Psoas muscle (tissue), 8 donors: ENCODE measurements around the gene HORMAD2. TPM values are rescaled to one million over a fixed set of nuclear protein-coding genes. Genes with fewer than 3 reads are reported as not detected.
"Not testable (repeated sequence)": the region's sequence is repeated elsewhere in the genome, so short reads cannot be mapped to it uniquely, and the experiment has no call there.

Experiments used
- ATAC-seq, 4 donors: fragments of 200-7000 bp; cut with Tn5 transposase; one replicate each; pipeline ENCODE4 v1.9.1; 2020; ENCODE audit warnings: moderate library complexity in 3 of 4, mild to moderate bottlenecking in 2 of 4
- DNase-seq, 2 donors: peaks; one replicate each; pipeline ENCODE4 v3.0.0-alpha.2; 2020
- H3K27ac ChIP-seq: fragments of 200-600 bp; one replicate; pipeline ENCODE4 v1.8.0; 2022
- H3K27me3 ChIP-seq, 3 donors: fragments of 200-600 bp in 1 of 3; one replicate each; pipeline versions ENCODE4 v1.6.1 to v1.8.0; 2013 to 2022; ENCODE audit warnings: low read length in 2 of 3, mild to moderate bottlenecking in 2 of 3, moderate library complexity in 1 of 3; ENCODE audit not compliant: insufficient read depth in 3 of 3
- H3K36me3 ChIP-seq, 2 donors: fragments of 200-600 bp in 1 of 2; one replicate each; pipeline versions ENCODE4 v1.6.1 to v1.8.0; 2013 to 2022; ENCODE audit warnings: low read depth in 1 of 2, mild to moderate bottlenecking in 1 of 2, moderate library complexity in 1 of 2; ENCODE audit not compliant: insufficient read depth in 1 of 2
- H3K4me1 ChIP-seq: fragments of 200-600 bp; one replicate; pipeline ENCODE4 v1.8.0; 2022
- H3K4me3 ChIP-seq: fragments of 200-600 bp; one replicate; pipeline ENCODE4 v1.8.0; 2022; ENCODE audit warnings: mild to moderate bottlenecking
- H3K9me3 ChIP-seq: fragments of 200-600 bp; one replicate; pipeline ENCODE4 v1.8.0; 2022
- CTCF ChIP-seq: fragments of 200-600 bp; IDR thresholded peaks from one replicate; pipeline ENCODE4 v1.8.0; 2022; ENCODE audit warnings: antibody characterized with exemption
- WGBS, 3 donors: extraction: QIAGEN DNeasy Blood & Tissue Kit; methylation state at CpG; one replicate each; pipeline versions ENCODE4 v1.1.6 to v1.1.7; 2013; 5-methylcytosine and 5-hydroxymethylcytosine counted together
- intact Hi-C, 2 donors: fragments of 100-400 bp; cut with DNase I; formaldehyde crosslinking; loops; one replicate each; pipeline versions ENCODE4 v1.11.0 to v1.14.2; 2022
- polyA plus RNA-seq, 3 donors: library from polyadenylated mRNA; stranded (reverse); fragments of 200-250 nt; gene quantifications; one replicate each; pipeline ENCODE4 v1.2.3, GENCODE V29; 2013
- total RNA-seq, 4 donors: library from RNA; stranded (reverse); fragmentation: NEBNext Ultra II Directional in 2 of 4; extraction: Animal tissue kit (Norgen Biotek cat#: 25700) in 2 of 4; gene quantifications; one replicate each; pipeline versions ENCODE4 v1.2.1 to v1.2.4, GENCODE V29; 2021 to 2023
- donor health status: healthy with polysubstance abuse.
- donor health status: DM: no; HTN: no; CAD: no; lungs with moderate emphysema.
- donor health status: Bipolar disorder and iron deficiency.
- donor health status: healthy.
- donor health status: DM: yes; HTN: yes; CAD: no.
- donor health status: DM: no; HTN: no; CAD: no.
- donor health status: DM: no; HTN: no; CAD: no.
- donor health status: DM: yes; HTN: yes; CAD: no.

Gene HORMAD2
- total and polyA plus RNA-seq, 7 donors, result not detected

DNA sequence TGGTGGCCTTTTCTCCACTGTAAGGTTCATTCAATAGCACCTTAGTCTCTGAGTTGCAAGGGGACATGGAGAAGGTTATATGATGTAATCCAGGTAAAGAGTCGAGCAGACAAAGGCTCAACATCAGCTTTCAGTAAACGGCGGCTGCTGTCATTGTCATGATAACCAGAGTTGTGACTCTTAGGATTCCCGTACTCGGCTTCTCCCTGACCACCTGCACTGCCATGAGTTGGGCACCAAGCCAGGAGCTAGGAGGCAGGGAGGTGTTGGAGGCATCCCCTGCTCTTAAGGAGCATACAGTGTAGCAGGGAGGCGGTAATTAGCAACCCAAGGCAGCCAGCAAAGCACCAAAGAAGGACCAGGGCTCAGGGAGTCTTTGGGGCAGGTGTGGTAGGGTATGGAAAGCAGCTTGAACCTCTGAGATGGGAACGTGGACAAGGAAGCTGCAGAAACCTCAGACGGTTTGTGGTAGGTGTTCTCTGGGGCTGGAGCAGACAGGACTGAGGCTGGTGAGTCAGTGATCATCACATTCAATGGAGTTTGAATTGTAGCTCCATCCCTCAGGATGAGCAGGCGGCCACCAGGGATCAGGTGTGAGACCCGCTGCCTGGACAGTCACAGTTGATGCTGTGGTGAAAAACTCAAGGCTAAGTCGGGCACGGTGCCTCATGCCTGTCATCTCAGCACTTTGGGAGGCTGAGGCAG is 134.6 kb downstream of the HORMAD2 start:
- H3K27me3 ChIP-seq, result peaks cover 0 to 51% (median 7%) of the 10 kb centered on the region in 3 donors
- WGBS, 3 donors, result 62 to 70% (median 69%) methylated on average over 12 of the region's 12 CpGs

GRCh38 chr22:30216272-30216671 is 136.0 kb downstream of the HORMAD2 start:
- peaks cover 0 to 37% (median 4%) of the 10 kb centered on the region in 3 donors for H3K27me3 ChIP-seq
- 90 to 96% (median 92%) methylated on average over 3 of the region's 3 CpGs for WGBS, 3 donors
- intact Hi-C loops, H3K9me3 ChIP-seq, H3K4me1 ChIP-seq, H3K4me3 ChIP-seq, ATAC-seq, H3K27ac ChIP-seq, H3K36me3 ChIP-seq, DNase-seq: not testable (repeated sequence)

More for the DNA sequence above, 134.6 kb downstream of the HORMAD2 start:
- no peak for DNase-seq
- intact Hi-C loops, result no loop called here
- Histone ChIP-seq H3K9me3 (no peaks in the 10 kb centered on the region), H3K4me3 (no peak overlapping the region), H3K4me1 (no peaks in the 10 kb centered on the region), H3K36me3 (no peaks in the 10 kb centered on the region), H3K27ac (no peak overlapping the region)
- TF ChIP-seq CTCF, result no peak
- no peak for ATAC-seq

DNA sequence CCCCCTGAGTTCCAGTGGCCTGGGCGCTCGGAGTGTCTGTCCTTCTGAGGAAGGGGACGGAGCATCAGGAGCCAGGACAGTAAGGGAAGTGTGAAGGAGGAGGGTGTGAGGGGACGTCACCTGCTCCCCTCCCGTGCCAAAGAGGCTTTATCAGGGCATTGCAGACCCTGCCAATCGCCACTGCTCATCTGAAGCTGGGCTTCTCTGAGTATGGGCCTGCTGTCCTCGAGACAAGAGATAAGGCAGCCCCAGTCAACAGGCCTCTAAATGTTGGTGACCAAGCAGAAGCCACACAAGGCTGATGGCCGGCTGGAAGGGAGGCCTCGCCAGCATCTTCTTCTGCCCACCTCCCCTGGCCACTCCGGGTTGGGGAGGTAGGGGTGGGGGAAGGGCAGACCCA is 136.4 kb downstream of the HORMAD2 start:
- intact Hi-C loops, result no loop called here
- no peak overlapping the region for H3K27ac ChIP-seq
- 83 to 86% (median 85%) methylated on average over 10 of the region's 10 CpGs for WGBS, 3 donors
- TF ChIP-seq CTCF, result no peak
- no peaks in the 10 kb centered on the region for H3K4me1 ChIP-seq
- no peaks in the 10 kb centered on the region for H3K9me3 ChIP-seq
- H3K36me3 ChIP-seq, result no peaks in the 10 kb centered on the region
- DNase-seq (no peak), ATAC-seq (no peak)
- H3K4me3 ChIP-seq, result no peak overlapping the region
- peaks cover 0 to 38% (median 0%) of the 10 kb centered on the region in 3 donors for H3K27me3 ChIP-seq

DNA sequence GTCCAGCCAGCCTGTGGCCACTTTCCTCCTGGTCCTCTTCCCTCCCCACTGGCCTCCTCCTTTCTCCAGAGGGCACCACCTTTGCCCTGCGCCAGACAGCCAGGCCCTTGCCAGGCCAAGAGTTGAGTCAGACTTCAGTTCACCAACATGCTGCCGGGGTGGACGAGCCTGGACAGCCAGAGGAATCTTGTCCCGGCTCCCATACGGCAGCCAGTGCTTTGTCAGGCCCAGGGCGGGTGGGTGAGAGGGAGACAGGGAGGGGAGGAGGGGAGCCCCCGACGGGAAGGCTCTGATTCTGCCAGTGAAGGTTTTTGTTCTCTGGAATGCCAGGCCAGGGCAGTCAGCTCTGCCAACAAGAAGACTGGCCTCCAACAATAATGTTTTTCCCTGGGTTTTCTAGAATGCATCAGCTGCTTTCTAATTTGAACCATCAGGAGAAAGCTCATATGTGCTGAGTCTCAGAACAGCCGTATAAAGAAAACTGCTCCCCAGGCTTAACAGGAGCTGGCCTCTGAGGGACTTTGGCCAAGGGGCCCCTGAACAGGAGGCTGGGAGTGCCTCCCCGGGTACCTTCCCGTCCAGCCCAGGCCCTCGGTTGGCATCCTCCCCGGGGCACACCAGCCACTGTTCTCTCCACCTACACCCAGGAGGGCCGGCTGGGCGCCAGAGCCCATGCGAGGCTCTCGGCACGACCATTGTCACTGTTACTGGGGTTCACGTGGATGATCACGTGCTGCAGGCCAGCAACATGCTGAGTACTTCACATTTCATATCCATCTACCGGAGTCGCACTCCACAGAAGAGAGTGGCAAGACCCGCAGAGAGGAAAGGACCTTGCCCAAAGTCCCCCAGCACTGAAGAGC is 137.7 kb downstream of the HORMAD2 start:
- Histone ChIP-seq H3K4me3 (no peak overlapping the region), H3K4me1 (no peaks in the 10 kb centered on the region), H3K27me3 (peaks cover 0 to 37% (median 0%) of the 10 kb centered on the region in 3 donors), H3K36me3 (no peaks in the 10 kb centered on the region), H3K27ac (no peak overlapping the region), H3K9me3 (no peaks in the 10 kb centered on the region)
- no peak for TF ChIP-seq CTCF
- DNase-seq (no peak), ATAC-seq (peak in 1 of 4 donors; percentile 46)
- whole genome bisulfite sequencing, 3 donors, result 52 to 62% (median 58%) methylated on average over 23 of the region's 23 CpGs
- intact Hi-C loops, result no loop called here

GRCh38 chr22:30219049-30219654 is 138.9 kb downstream of the HORMAD2 start:
- Histone ChIP-seq H3K27ac (no peak overlapping the region), H3K27me3 (peaks cover 0 to 34% (median 2%) of the 10 kb centered on the region in 3 donors), H3K9me3 (no peaks in the 10 kb centered on the region), H3K4me1 (no peaks in the 10 kb centered on the region), H3K4me3 (no peak overlapping the region), H3K36me3 (no peaks in the 10 kb centered on the region)
- intact Hi-C loops, result no loop called here
- ATAC-seq (no peak), DNase-seq (no peak)
- no peak for TF ChIP-seq CTCF
- WGBS, 3 donors, result 86 to 89% (median 88%) methylated on average over 8 of the region's 8 CpGs
